Lung (tissue), 12 donors: ENCODE measurements around the gene TNKS1BP1. TPM values are rescaled to one million over a fixed set of nuclear protein-coding genes. Genes with fewer than 3 reads are reported as not detected.
A peak's percentile ranks its signal among the peaks of the same experiment; 100 is the strongest.

Experiments used
- ATAC-seq: fragments of 200-7000 bp; cut with Tn5 transposase; one replicate; pipeline ENCODE4 v1.9.1; 2020; ENCODE audit warnings: moderate number of reproducible peaks; ENCODE audit not compliant: insufficient read depth, low FRiP score
- DNase-seq, 3 donors: peaks; one replicate each; pipeline ENCODE4 v3.0.0-alpha.2; 2013 to 2017
- H3K27ac ChIP-seq, 2 donors: one replicate each; pipeline ENCODE4 v1.5.1; 2013; ENCODE audit warnings: mild to moderate bottlenecking in 2 of 2, moderate library complexity in 2 of 2, control low read depth in 1 of 2, inconsistent platforms in 1 of 2, low read depth in 1 of 2, low read length in 1 of 2
- H3K27me3 ChIP-seq, 3 donors: one replicate each; pipeline ENCODE4 v1.5.1; 2013; ENCODE audit warnings: low read length in 2 of 3; ENCODE audit not compliant: control insufficient read depth in 3 of 3, insufficient read depth in 3 of 3
- H3K36me3 ChIP-seq, 4 donors: one replicate each; pipeline ENCODE4 v1.5.1; 2013; ENCODE audit warnings: low read length in 4 of 4, mild to moderate bottlenecking in 1 of 4, moderate library complexity in 1 of 4; ENCODE audit not compliant: control insufficient read depth in 4 of 4, insufficient read depth in 4 of 4
- H3K4me1 ChIP-seq, 5 donors: one replicate each; pipeline ENCODE4 v1.5.1; 2013; ENCODE audit warnings: low read length in 5 of 5, mild to moderate bottlenecking in 2 of 5, moderate library complexity in 1 of 5; ENCODE audit not compliant: control insufficient read depth in 5 of 5, insufficient read depth in 5 of 5
- H3K4me3 ChIP-seq: one replicate; pipeline ENCODE4 v1.5.1; 2013; ENCODE audit warnings: mild to moderate bottlenecking, control low read depth, moderate library complexity
- H3K9ac ChIP-seq, 2 donors: one replicate each; pipeline ENCODE4 v1.5.1; 2013; ENCODE audit warnings: low read length in 2 of 2, control low read depth in 1 of 2; ENCODE audit not compliant: insufficient read depth in 1 of 2
- H3K9me3 ChIP-seq, 4 donors: one replicate each; pipeline ENCODE4 v1.5.1; 2013; ENCODE audit warnings: low read length in 3 of 4, mild to moderate bottlenecking in 1 of 4, moderate library complexity in 1 of 4; ENCODE audit not compliant: control insufficient read depth in 4 of 4, insufficient read depth in 3 of 4
- CTCF ChIP-seq: IDR thresholded peaks from 2 replicates; pipeline ENCODE4 v1.5.1; 2012; ENCODE audit warnings: mild to moderate bottlenecking; ENCODE audit errors: control extremely low read depth, extremely low read depth
- WGBS, 2 donors: extraction: QIAGEN DNeasy Blood & Tissue Kit; methylation state at CpG; one replicate each; pipeline ENCODE4 v1.1.7; 2013; 5-methylcytosine and 5-hydroxymethylcytosine counted together
- polyA plus RNA-seq, 2 donors: library from polyadenylated mRNA; stranded (reverse); fragments of 200-250 nt; gene quantifications; one replicate each; pipeline ENCODE4 v1.2.1, GENCODE V29; 2013
- total RNA-seq, 2 donors: library from RNA; depleted of rRNA in 1 of 2; stranded (reverse); fragments of >200 nt in 1 of 2; gene quantifications; one replicate each; pipeline ENCODE4 v1.2.1, GENCODE V29; 2014 to 2021
- donor health status: control.
- donor health status: control.
- donor health status: Bipolar disorder and iron deficiency.
- donor health status: healthy.
- donor health status: DM: yes; HTN: yes; CAD: no.

TNKS1BP1 gene
- total and polyA plus RNA-seq, 4 donors = 87.0 to 220 (median 139) TPM

- DNase-seq (peak; percentile 84 to 91 (median 91)), ATAC-seq (peak; percentile 75)
- peak overlapping the region; percentile 65 to 97 for H3K27ac ChIP-seq
- H3K4me3 ChIP-seq = no peak overlapping the region
- peaks cover 0 to 18% (median 7%) of the 10 kb centered on the region in 5 donors for H3K4me1 ChIP-seq
- peak overlapping the region; percentile 21 to 75 for H3K9ac ChIP-seq
- TF ChIP-seq CTCF = peak; percentile 51
- no peaks in the 10 kb centered on the region for H3K27me3 ChIP-seq
- H3K9me3 ChIP-seq = peaks cover 0 to 6% (median 3%) of the 10 kb centered on the region in 4 donors
- no peaks in the 10 kb centered on the region for H3K36me3 ChIP-seq
- 8 to 10% methylated on average over 14 of the region's 14 CpGs for WGBS, 2 donors
These were observed 46.7 kb downstream of the TNKS1BP1 start for GRCh38 chr11:57277845-57278720.

GRCh38 chr11:57276971-57277675 is 47.6 kb downstream of the TNKS1BP1 start:
- DNase-seq = peak in 2 of 3 donors; percentile 46 to 53
- no peaks in the 10 kb centered on the region for H3K27me3 ChIP-seq
- peaks cover 0 to 7% (median 3%) of the 10 kb centered on the region in 4 donors for H3K9me3 ChIP-seq
- no peak for ATAC-seq
- peaks cover 0 to 18% (median 7%) of the 10 kb centered on the region in 5 donors for H3K4me1 ChIP-seq
- peak overlapping the region in 1 of 2 donors; percentile 75 for H3K9ac ChIP-seq
- H3K36me3 ChIP-seq = no peaks in the 10 kb centered on the region
- WGBS, 2 donors = 38 to 43% methylated on average over 6 of the region's 6 CpGs
- peak overlapping the region; percentile 41 to 97 for H3K27ac ChIP-seq
- no peak overlapping the region for H3K4me3 ChIP-seq
- TF ChIP-seq CTCF = no peak

GRCh38 chr11:57276169-57276970 is 48.4 kb downstream of the TNKS1BP1 start:
- no peak for ATAC-seq
- Histone ChIP-seq H3K27me3 (no peaks in the 10 kb centered on the region), H3K4me1 (peaks cover 0 to 18% (median 7%) of the 10 kb centered on the region in 5 donors), H3K36me3 (no peaks in the 10 kb centered on the region), H3K27ac (peak overlapping the region; percentile 26 to 30), H3K9me3 (peaks cover 0 to 7% (median 3%) of the 10 kb centered on the region in 4 donors), H3K4me3 (no peak overlapping the region), H3K9ac (no peak overlapping the region)
- DNase-seq = no peak
- 65 to 76% methylated on average over 3 of the region's 3 CpGs for WGBS, 2 donors
- TF ChIP-seq CTCF = no peak
